Endodermal cell (in vitro differentiated cells): ENCODE measurements around the gene P2RX1. TPM values are rescaled to one million over a fixed set of nuclear protein-coding genes. Genes with fewer than 3 reads are reported as not detected.

Experiments
- DNase-seq: peaks from one replicate; pipeline ENCODE4 v3.0.0-alpha.2; 2017
- H3K27ac ChIP-seq: 2 replicates; pipeline ENCODE4 v1.5.1; 2013; ENCODE audit warnings: mild to moderate bottlenecking, low read depth, low read length, moderate library complexity
- H3K27me3 ChIP-seq: 2 replicates; pipeline ENCODE4 v1.6.1; 2013; ENCODE audit warnings: mild to moderate bottlenecking, low read length, moderate library complexity; ENCODE audit not compliant: insufficient read depth, control insufficient read depth, poor library complexity, severe bottlenecking
- H3K36me3 ChIP-seq: 2 replicates; pipeline ENCODE4 v1.7.0; 2013; ENCODE audit warnings: mild to moderate bottlenecking, low read length, moderate library complexity; ENCODE audit not compliant: control insufficient read depth, insufficient read depth
- H3K4me1 ChIP-seq: one replicate; pipeline ENCODE4 v1.7.0; 2013; ENCODE audit warnings: low read length; ENCODE audit not compliant: control insufficient read depth, insufficient read depth
- H3K4me3 ChIP-seq: 2 replicates; pipeline ENCODE4 v1.5.1; 2013; ENCODE audit warnings: mild to moderate bottlenecking, low read length, moderate library complexity
- H3K9ac ChIP-seq: 2 replicates; pipeline ENCODE4 v1.6.1; 2013; ENCODE audit warnings: mild to moderate bottlenecking, low read length, moderate library complexity; ENCODE audit not compliant: poor library complexity, severe bottlenecking; ENCODE audit errors: extremely low read depth
- H3K9me3 ChIP-seq: 2 replicates; pipeline ENCODE4 v1.6.1; 2013; ENCODE audit warnings: mild to moderate bottlenecking, low read length, moderate library complexity; ENCODE audit not compliant: control insufficient read depth
- H3K27ac Mint-ChIP-seq: 2 replicates; pipeline ENCODE4 v1.8.0; 2020; ENCODE audit warnings: mixed read lengths
- H3K27me3 Mint-ChIP-seq: 2 replicates; pipeline ENCODE4 v1.8.0; 2021; ENCODE audit warnings: mild to moderate bottlenecking, mixed read lengths; ENCODE audit not compliant: insufficient read depth
- H3K36me3 Mint-ChIP-seq: 2 replicates; pipeline ENCODE4 v1.8.0; 2020; ENCODE audit warnings: low read depth, mixed read lengths
- H3K4me1 Mint-ChIP-seq: 2 replicates; pipeline ENCODE4 v1.8.0; 2020; ENCODE audit warnings: mixed read lengths
- H3K4me3 Mint-ChIP-seq: 2 replicates; pipeline ENCODE4 v1.8.0; 2020; ENCODE audit warnings: mild to moderate bottlenecking, moderate library complexity, mixed read lengths
- H3K9me3 Mint-ChIP-seq: 2 replicates; pipeline ENCODE4 v1.8.0; 2020; ENCODE audit warnings: mild to moderate bottlenecking, mixed read lengths
- WGBS, 2 experiments: methylation state at CpG; one replicate each; pipeline versions ENCODE4 v1.1.5 to v1.1.7; 2013; ENCODE audit warnings: missing lambda C conversion rate in 2 of 2, mixed read lengths in 1 of 2; ENCODE audit not compliant: insufficient coverage in 1 of 2, insufficient read length in 1 of 2; 5-methylcytosine and 5-hydroxymethylcytosine counted together
- total RNA-seq, 2 donors: library from RNA; stranded (reverse); fragmentation: NEBNext Ultra II Directional in 1 of 2; extraction: Animal tissue kit (Norgen Biotek cat#: 25700) in 1 of 2; gene quantifications; 2 replicates in 1 of 2; 3 replicates in 1 of 2; pipeline ENCODE4 v1.2.1, GENCODE V29; 2021
- TF ChIP-seq, protein P1 (sequence below): fragments of 200-600 bp; sonication (generic); conservative IDR thresholded peaks from 2 replicates; pipeline ENCODE4 v1.5.0; 2021; ENCODE audit warnings: antibody characterized with exemption, mild to moderate bottlenecking

Gene P2RX1
- total RNA-seq, 2 donors from 2014 or later: not detected

DNA sequence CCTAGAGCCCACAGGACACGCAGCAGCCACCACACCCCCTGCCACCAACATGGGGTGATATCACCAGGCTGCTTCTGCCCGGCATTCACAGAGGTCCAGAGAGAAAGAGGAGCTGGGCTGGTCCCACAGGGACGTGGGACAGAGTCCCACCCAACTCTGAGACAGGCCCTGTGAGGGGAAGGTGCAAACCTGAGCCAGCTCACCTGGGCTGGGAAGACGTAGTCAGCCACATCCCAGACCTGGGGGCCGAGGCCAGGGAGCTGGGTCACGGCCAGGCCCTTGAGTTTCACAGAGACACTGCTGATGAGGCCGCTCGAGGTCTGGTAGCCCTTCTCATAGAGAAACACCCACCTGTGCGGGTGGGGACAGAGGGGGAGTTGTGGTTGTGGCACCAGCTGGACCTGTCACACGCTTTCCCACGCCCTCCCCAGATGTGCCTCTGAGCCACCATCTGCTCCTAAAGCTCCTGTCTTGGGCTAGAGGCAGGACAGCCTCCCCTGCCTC, 11.2 kb downstream of the P2RX1 start:
- Mint-ChIP-seq H3K27me3 (no peaks in the 10 kb centered on the region), H3K27ac (no peak overlapping the region), H3K36me3 (no peaks in the 10 kb centered on the region), H3K4me3 (no peak overlapping the region), H3K9me3 (no peaks in the 10 kb centered on the region), H3K4me1 (peaks cover 4% of the 10 kb centered on the region)
- no peaks in the 10 kb centered on the region for H3K4me1 ChIP-seq
- no peak overlapping the region for H3K9ac ChIP-seq
- TF ChIP-seq, protein P1, sequence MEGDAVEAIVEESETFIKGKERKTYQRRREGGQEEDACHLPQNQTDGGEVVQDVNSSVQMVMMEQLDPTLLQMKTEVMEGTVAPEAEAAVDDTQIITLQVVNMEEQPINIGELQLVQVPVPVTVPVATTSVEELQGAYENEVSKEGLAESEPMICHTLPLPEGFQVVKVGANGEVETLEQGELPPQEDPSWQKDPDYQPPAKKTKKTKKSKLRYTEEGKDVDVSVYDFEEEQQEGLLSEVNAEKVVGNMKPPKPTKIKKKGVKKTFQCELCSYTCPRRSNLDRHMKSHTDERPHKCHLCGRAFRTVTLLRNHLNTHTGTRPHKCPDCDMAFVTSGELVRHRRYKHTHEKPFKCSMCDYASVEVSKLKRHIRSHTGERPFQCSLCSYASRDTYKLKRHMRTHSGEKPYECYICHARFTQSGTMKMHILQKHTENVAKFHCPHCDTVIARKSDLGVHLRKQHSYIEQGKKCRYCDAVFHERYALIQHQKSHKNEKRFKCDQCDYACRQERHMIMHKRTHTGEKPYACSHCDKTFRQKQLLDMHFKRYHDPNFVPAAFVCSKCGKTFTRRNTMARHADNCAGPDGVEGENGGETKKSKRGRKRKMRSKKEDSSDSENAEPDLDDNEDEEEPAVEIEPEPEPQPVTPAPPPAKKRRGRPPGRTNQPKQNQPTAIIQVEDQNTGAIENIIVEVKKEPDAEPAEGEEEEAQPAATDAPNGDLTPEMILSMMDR: no peak
- no peak overlapping the region for H3K27ac ChIP-seq
- H3K9me3 ChIP-seq: no peaks in the 10 kb centered on the region
- H3K27me3 ChIP-seq: no peaks in the 10 kb centered on the region
- H3K4me3 ChIP-seq: no peak overlapping the region
- no peaks in the 10 kb centered on the region for H3K36me3 ChIP-seq
- peak; percentile 66 for DNase-seq
- WGBS, 2 experiments: 85 to 96% methylated on average over 7 to 11 of the region's 11 CpGs

DNA sequence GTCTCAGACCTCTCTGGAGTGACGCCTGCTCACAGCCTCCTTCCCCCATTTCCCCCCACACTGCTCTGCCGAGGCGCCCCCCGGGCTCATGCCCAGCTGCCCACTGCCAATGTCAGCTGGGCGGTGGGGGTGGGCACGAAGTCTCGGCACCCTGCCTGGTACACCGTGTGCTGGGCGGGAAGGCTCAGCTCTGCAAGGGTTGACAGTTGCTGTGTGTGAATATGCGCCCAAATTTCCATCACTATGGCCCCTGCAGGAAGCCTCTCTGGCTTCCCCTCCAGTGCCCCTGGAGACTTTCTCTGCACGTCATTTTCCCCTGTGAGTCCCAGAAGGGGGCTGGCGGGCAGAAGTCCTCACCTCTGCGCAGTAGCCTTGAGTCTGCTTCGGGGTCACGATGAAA, 11.8 kb downstream of the P2RX1 start:
- H3K9me3 Mint-ChIP-seq: no peaks in the 10 kb centered on the region
- Histone ChIP-seq H3K9me3 (no peaks in the 10 kb centered on the region), H3K27me3 (no peaks in the 10 kb centered on the region), H3K9ac (no peak overlapping the region), H3K4me3 (no peak overlapping the region), H3K36me3 (no peaks in the 10 kb centered on the region), H3K4me1 (no peaks in the 10 kb centered on the region), H3K27ac (no peak overlapping the region)
- H3K4me1 Mint-ChIP-seq: peaks cover 4% of the 10 kb centered on the region
- no peaks in the 10 kb centered on the region for H3K27me3 Mint-ChIP-seq
- TF ChIP-seq, protein P1: no peak
- H3K4me3 Mint-ChIP-seq: no peak overlapping the region
- no peaks in the 10 kb centered on the region for H3K36me3 Mint-ChIP-seq
- 66 to 71% methylated on average over 8 to 15 of the region's 15 CpGs for WGBS, 2 experiments
- peak; percentile 67 for DNase-seq
- no peak overlapping the region for H3K27ac Mint-ChIP-seq

DNA sequence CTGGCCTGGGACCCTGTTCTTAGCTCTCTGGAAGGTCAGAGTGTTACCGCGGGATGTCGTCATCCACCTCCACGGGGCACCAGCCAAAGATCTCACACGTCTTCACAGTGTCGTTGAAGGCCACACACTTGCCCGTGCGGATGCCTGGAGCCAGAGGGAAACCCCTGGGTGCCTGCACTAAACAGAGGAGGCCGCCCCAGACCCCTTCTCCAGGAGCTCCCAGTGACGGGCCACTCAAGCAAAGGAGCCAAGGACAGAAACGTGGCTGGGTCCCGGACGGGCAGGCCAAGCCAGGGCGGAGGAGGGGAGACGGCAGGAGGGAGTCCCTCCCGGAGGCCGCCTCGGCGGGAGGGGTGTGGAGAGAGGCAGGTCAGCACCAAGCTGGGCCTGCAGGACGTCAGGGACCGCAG, 12.4 kb downstream of the P2RX1 start:
- no peak overlapping the region for H3K27ac Mint-ChIP-seq
- 64 to 69% methylated on average over 13 to 21 of the region's 21 CpGs for WGBS, 2 experiments
- H3K27ac ChIP-seq: no peak overlapping the region
- no peaks in the 10 kb centered on the region for H3K27me3 ChIP-seq
- H3K9ac ChIP-seq: no peak overlapping the region
- H3K9me3 Mint-ChIP-seq: no peaks in the 10 kb centered on the region
- no peaks in the 10 kb centered on the region for H3K36me3 ChIP-seq
- no peaks in the 10 kb centered on the region for H3K27me3 Mint-ChIP-seq
- peak; percentile 79 for DNase-seq
- H3K4me1 Mint-ChIP-seq: peaks cover 4% of the 10 kb centered on the region
- no peak overlapping the region for H3K4me3 ChIP-seq
- no peak overlapping the region for H3K4me3 Mint-ChIP-seq
- H3K4me1 ChIP-seq: no peaks in the 10 kb centered on the region
- TF ChIP-seq, protein P1: no peak
- H3K36me3 Mint-ChIP-seq: no peaks in the 10 kb centered on the region
- H3K9me3 ChIP-seq: no peaks in the 10 kb centered on the region
